ENCODE measurements around the gene UIMC1.

GRCh38 chr5:176895831-176896230 lies 110.7 kb downstream of the UIMC1 start:
- TF ChIP-seq CTCF (IDR thresholded peaks at IDR 0.05; ENCODE audit: poor library complexity): no peak
- TF ChIP-seq EZH2 (IDR thresholded peaks at IDR 0.05; ENCODE audit: borderline replicate concordance): no peak
- TF ChIP-seq EZH2phosphoT487 (IDR thresholded peaks at IDR 0.05; ENCODE audit: low read depth, severe bottlenecking, unreplicated experiment): no peak
